GM10847 (cell line): ENCODE measurements around the gene CTNNA3.

ENCODE experiments used
- POLR2A ChIP-seq: IDR thresholded peaks from 2 replicates; pipeline ENCODE4 v1.6.1; 2011; ENCODE audit not compliant: insufficient read length; ENCODE audit errors: extremely low read depth

Gene CTNNA3

GRCh38 chr10:67306588-67307205 is 389.3 kb downstream of the CTNNA3 start:
- TF ChIP-seq POLR2A, result no peak

- no peak for TF ChIP-seq POLR2A
These were observed 393.3 kb downstream of the CTNNA3 start for GRCh38 chr10:67302701-67303100.

- no peak for TF ChIP-seq POLR2A
These were observed 396.2 kb downstream of the CTNNA3 start for GRCh38 chr10:67299761-67300160.

GRCh38 chr10:67297637-67298181 is 398.3 kb downstream of the CTNNA3 start:
- TF ChIP-seq POLR2A, result no peak

- no peak for TF ChIP-seq POLR2A
These were observed 399.1 kb downstream of the CTNNA3 start for GRCh38 chr10:67296926-67297325.

GRCh38 chr10:67288688-67289410 is 407.1 kb downstream of the CTNNA3 start:
- TF ChIP-seq POLR2A, result no peak

- no peak for TF ChIP-seq POLR2A
These were observed 411.4 kb downstream of the CTNNA3 start for GRCh38 chr10:67284589-67284988.

GRCh38 chr10:67282871-67283270 is 413.1 kb downstream of the CTNNA3 start:
- TF ChIP-seq POLR2A, result no peak

GRCh38 chr10:67280405-67280804 is 415.6 kb downstream of the CTNNA3 start:
- TF ChIP-seq POLR2A, result no peak

GRCh38 chr10:67277402-67277801 is 418.6 kb downstream of the CTNNA3 start:
- TF ChIP-seq POLR2A, result no peak

GRCh38 chr10:67269828-67270227 is 426.2 kb downstream of the CTNNA3 start:
- TF ChIP-seq POLR2A, result no peak

GRCh38 chr10:67268146-67268545 is 427.8 kb downstream of the CTNNA3 start:
- TF ChIP-seq POLR2A, result no peak

GRCh38 chr10:67262675-67263074 is 433.3 kb downstream of the CTNNA3 start:
- no peak for TF ChIP-seq POLR2A

- TF ChIP-seq POLR2A, result no peak
These were observed 434.6 kb downstream of the CTNNA3 start for GRCh38 chr10:67261300-67261797.

GRCh38 chr10:67259319-67259929 is 436.6 kb downstream of the CTNNA3 start:
- TF ChIP-seq POLR2A, result no peak
